Rectal smooth muscle tissue (tissue), 1 donor: ENCODE data around the gene TCP11.

Source experiments
- H3K27ac ChIP-seq: one replicate; pipeline ENCODE4 v1.7.0; 2013; ENCODE audit warnings: low read depth, low read length, inconsistent platforms
- H3K27me3 ChIP-seq: one replicate; pipeline ENCODE4 v1.7.0; 2013; ENCODE audit warnings: low read length; ENCODE audit not compliant: control insufficient read depth, insufficient read depth
- H3K36me3 ChIP-seq: one replicate; pipeline ENCODE4 v1.7.0; 2013; ENCODE audit warnings: low read length; ENCODE audit not compliant: control insufficient read depth, insufficient read depth
- H3K4me1 ChIP-seq: one replicate; pipeline ENCODE4 v1.7.0; 2013; ENCODE audit warnings: low read length; ENCODE audit not compliant: control insufficient read depth, insufficient read depth
- H3K4me3 ChIP-seq: one replicate; pipeline ENCODE4 v1.7.0; 2013; ENCODE audit warnings: low read length
- H3K9ac ChIP-seq: one replicate; pipeline ENCODE4 v1.7.0; 2013; ENCODE audit warnings: low read length

The TCP11 gene

DNA sequence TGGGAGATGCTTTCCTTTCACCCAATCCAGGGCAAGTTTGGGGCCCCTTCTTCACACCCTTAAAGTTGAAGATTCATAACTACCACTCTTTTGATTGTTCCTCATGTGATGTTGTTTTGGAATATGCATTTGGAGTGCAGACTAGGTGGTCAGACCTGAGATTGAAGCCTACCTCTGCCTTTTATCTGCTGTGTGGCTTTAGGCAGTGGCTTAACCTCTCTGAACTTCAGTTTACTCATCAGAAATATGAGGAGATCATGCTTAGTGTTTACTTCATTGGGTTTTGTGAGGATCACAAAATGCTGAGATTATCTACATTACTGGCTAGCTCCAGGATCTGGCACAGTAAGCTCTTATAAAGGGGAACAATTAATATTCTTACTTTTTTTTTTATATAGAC is 26.4 kb upstream of the TCP11 start:
- Histone ChIP-seq H3K4me1 (no peaks in the 10 kb centered on the region), H3K4me3 (no peak overlapping the region), H3K9ac (no peak overlapping the region), H3K36me3 (no peaks in the 10 kb centered on the region), H3K27ac (no peak overlapping the region), H3K27me3 (no peaks in the 10 kb centered on the region)

DNA sequence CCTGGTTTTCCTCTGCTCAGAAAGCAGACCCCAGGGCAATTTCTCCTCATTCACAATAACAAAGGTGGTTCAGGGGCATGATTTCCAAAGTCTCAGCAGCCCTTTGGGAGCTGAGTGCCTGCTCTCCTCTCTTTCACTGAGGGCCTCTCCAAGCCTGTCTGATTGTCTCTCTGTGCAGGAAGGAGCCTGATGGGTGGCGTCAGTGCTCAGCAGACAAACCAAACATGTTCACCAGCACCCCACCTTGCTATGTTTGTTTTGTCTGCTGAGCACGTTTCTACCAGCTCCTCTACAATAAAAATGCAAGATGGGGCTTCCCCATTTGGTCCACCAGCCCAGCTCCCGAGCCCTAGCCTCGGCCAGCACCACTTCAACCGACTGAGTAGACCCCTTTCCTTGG is 25.4 kb upstream of the TCP11 start:
- no peak overlapping the region for H3K27ac ChIP-seq
- H3K9ac ChIP-seq: no peak overlapping the region
- no peak overlapping the region for H3K4me3 ChIP-seq
- H3K36me3 ChIP-seq: no peaks in the 10 kb centered on the region
- no peaks in the 10 kb centered on the region for H3K27me3 ChIP-seq
- H3K4me1 ChIP-seq: no peaks in the 10 kb centered on the region

- Histone ChIP-seq H3K27me3 (no peaks in the 10 kb centered on the region), H3K36me3 (no peaks in the 10 kb centered on the region), H3K9ac (no peak overlapping the region), H3K27ac (no peak overlapping the region), H3K4me1 (no peaks in the 10 kb centered on the region), H3K4me3 (no peak overlapping the region)
Observed at GRCh38 chr6:35166116-35166515, 25.0 kb upstream of the TCP11 start.

- H3K27ac ChIP-seq: no peak overlapping the region
- H3K9ac ChIP-seq: no peak overlapping the region
- no peaks in the 10 kb centered on the region for H3K27me3 ChIP-seq
- H3K4me3 ChIP-seq: no peak overlapping the region
- H3K36me3 ChIP-seq: no peaks in the 10 kb centered on the region
- no peaks in the 10 kb centered on the region for H3K4me1 ChIP-seq
Observed at GRCh38 chr6:35165630-35166071, 24.5 kb upstream of the TCP11 start.

GRCh38 chr6:35164868-35165267 is 23.7 kb upstream of the TCP11 start:
- Histone ChIP-seq H3K4me3 (no peak overlapping the region), H3K36me3 (no peaks in the 10 kb centered on the region)

DNA sequence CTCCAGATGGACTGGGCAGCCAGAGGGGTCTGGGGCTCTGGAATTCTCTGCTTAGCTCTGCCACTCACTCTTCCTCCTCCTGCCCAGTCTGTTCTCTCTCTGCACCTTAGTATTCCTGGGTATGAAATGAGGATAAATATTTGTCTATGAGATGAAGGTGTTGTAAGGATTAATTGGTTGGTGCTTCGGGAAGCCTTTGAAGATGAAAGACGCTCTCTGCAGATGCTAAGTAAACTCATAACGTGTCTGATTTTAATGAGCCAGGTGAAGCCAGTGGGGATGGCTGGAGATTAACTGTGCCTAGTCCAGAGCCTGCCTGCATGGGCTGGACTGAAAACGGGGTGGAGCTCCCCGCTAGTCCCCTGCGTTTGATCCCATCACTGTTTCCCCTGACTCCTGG is 23.1 kb upstream of the TCP11 start:
- Histone ChIP-seq H3K27ac (no peak overlapping the region), H3K9ac (no peak overlapping the region), H3K4me1 (no peaks in the 10 kb centered on the region), H3K36me3 (no peaks in the 10 kb centered on the region), H3K4me3 (no peak overlapping the region), H3K27me3 (no peaks in the 10 kb centered on the region)

More at GRCh38 chr6:35164868-35165267, 23.7 kb upstream of the TCP11 start:
- Histone ChIP-seq H3K27me3 (no peaks in the 10 kb centered on the region), H3K4me1 (no peaks in the 10 kb centered on the region), H3K9ac (no peak overlapping the region), H3K27ac (no peak overlapping the region)

DNA sequence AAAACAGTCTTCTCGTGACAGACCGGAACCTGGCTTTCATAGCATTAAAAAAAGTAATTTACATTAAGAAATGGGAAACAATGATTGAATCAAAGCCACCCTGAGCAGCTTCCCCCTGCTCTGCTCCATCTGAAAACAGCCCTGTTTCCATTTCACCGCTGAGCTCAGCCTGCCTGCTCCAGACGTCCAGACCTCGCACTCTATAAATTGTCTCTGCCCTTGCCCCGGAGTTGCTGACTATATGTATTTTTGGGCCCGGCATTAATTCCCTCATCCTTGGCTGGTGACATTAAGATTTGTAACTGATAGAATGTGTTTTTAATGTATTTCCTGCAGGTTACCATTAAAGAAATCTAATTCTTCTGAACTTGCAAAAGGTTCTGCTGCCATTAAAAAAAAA is 22.7 kb upstream of the TCP11 start:
- H3K9ac ChIP-seq: no peak overlapping the region
- H3K4me3 ChIP-seq: no peak overlapping the region
- no peaks in the 10 kb centered on the region for H3K27me3 ChIP-seq
- H3K27ac ChIP-seq: no peak overlapping the region
- no peaks in the 10 kb centered on the region for H3K4me1 ChIP-seq
- H3K36me3 ChIP-seq: no peaks in the 10 kb centered on the region

GRCh38 chr6:35161776-35162607 is 20.9 kb upstream of the TCP11 start:
- Histone ChIP-seq H3K27me3 (no peaks in the 10 kb centered on the region), H3K4me3 (no peak overlapping the region), H3K27ac (no peak overlapping the region), H3K36me3 (no peaks in the 10 kb centered on the region), H3K9ac (no peak overlapping the region), H3K4me1 (no peaks in the 10 kb centered on the region)

DNA sequence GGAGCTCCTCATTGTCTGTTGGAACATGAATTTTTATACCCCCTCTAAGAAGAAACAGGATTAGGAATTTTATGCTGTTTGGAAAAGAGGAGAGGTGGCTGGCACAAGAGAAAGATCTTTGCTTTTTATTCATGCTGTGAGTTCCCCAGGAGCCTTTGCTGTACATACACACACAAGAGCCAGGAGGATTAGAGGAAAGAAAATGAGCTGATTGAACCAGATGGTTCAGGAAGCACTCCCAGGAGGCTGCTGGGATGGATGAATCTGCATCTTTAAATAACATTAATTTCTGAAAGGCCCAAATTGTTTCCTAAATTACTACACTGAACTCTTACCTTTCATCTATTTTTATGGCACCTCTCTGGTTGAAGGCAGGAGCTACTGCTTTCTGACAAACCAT is 20.1 kb upstream of the TCP11 start:
- H3K4me3 ChIP-seq: no peak overlapping the region
- H3K9ac ChIP-seq: no peak overlapping the region
- no peaks in the 10 kb centered on the region for H3K4me1 ChIP-seq
- H3K27me3 ChIP-seq: no peaks in the 10 kb centered on the region
- no peaks in the 10 kb centered on the region for H3K36me3 ChIP-seq
- no peak overlapping the region for H3K27ac ChIP-seq

GRCh38 chr6:35160642-35161041 is 19.5 kb upstream of the TCP11 start:
- Histone ChIP-seq H3K27ac (no peak overlapping the region), H3K4me3 (no peak overlapping the region), H3K4me1 (no peaks in the 10 kb centered on the region), H3K9ac (no peak overlapping the region), H3K27me3 (no peaks in the 10 kb centered on the region), H3K36me3 (no peaks in the 10 kb centered on the region)

DNA sequence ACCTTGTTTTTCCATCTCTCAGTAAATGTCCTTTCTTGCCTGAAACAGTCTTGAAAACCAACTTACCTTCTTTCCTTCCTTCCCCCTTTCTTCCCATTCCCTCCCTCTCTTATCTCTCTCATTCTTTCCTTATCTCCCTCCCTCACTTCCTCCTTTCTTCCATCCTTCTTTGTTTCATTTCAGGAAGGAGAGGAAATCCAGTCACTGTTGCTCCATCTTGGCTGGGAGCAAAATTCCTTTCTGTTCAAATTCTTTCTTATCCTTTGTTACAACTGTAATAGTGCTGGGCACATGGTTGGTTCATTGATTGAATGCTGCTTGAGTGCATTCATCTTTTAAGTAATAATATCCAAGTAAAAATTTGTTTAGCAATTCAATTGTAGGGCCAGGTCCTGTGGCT is 17.4 kb upstream of the TCP11 start:
- H3K36me3 ChIP-seq: no peaks in the 10 kb centered on the region
- H3K4me3 ChIP-seq: no peak overlapping the region
- H3K27ac ChIP-seq: no peak overlapping the region
- H3K4me1 ChIP-seq: no peaks in the 10 kb centered on the region
- H3K9ac ChIP-seq: no peak overlapping the region
- H3K27me3 ChIP-seq: no peaks in the 10 kb centered on the region

DNA sequence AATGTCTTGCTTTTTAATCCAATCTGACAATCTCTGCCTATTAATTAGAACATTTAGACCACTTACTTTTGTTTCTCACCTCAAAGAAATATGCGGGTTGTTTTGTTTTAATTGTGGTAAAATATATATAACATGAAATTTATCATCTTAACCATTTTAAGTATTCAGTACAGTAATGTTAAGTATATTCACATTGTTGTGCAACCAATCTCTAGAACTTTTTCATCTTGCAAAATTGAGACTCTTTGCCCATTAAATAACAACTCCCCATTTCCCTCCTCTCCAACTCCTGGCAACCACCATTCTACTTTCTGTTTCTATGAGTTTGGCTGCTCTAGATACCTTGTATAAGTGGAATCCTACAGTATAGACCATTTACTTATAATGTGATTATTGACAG is 13.8 kb upstream of the TCP11 start:
- Histone ChIP-seq H3K9ac (no peak overlapping the region), H3K36me3 (no peaks in the 10 kb centered on the region), H3K4me1 (no peaks in the 10 kb centered on the region), H3K27me3 (no peaks in the 10 kb centered on the region), H3K4me3 (no peak overlapping the region), H3K27ac (no peak overlapping the region)

DNA sequence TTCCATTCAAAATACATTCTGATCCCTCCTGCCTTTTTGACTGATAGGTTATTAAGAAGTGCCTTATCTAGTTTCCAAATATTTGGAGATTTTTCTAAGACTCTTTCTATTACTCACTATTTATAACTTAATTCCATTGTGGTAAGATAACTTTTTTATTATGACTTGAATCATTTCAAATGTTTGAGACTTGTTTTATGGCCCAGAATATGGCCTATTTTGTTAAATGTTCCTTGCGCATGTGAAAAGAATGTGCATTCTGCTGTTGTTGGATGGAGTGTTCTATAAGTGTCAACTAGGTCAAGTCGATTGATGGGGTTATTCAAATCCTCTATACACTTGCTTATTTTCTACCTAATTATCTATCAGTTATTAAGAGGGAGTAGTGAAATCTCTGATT is 13.1 kb upstream of the TCP11 start:
- Histone ChIP-seq H3K27me3 (no peaks in the 10 kb centered on the region), H3K4me1 (no peaks in the 10 kb centered on the region), H3K9ac (no peak overlapping the region), H3K27ac (no peak overlapping the region), H3K36me3 (no peaks in the 10 kb centered on the region), H3K4me3 (no peak overlapping the region)
